ENCODE results near the gene OR5T1.

- TF ChIP-seq SP1 (IDR thresholded peaks at IDR 0.05) (no peak), CTBP1 (IDR thresholded peaks at IDR 0.05; ENCODE audit: borderline replicate concordance) (no peak), TARDBP (IDR thresholded peaks at IDR 0.05) (no peak), LEF1 (IDR thresholded peaks at IDR 0.05; ENCODE audit: borderline replicate concordance) (no peak), SUZ12 (IDR thresholded peaks at IDR 0.05) (no peak), ZNF384 (IDR thresholded peaks at IDR 0.05) (no peak), ELF4 (IDR thresholded peaks at IDR 0.05) (no peak), BHLHE40 (IDR thresholded peaks at IDR 0.05; ENCODE audit: borderline replicate concordance) (no peak), FOXA1 (IDR thresholded peaks at IDR 0.05) (no peak)
Observed at GRCh38 chr11:56273854-56274253, at the start of gene OR5T1.

Data from HEK293T (cell line).